ENCODE results near the gene ARL9.

Gene ARL9

DNA sequence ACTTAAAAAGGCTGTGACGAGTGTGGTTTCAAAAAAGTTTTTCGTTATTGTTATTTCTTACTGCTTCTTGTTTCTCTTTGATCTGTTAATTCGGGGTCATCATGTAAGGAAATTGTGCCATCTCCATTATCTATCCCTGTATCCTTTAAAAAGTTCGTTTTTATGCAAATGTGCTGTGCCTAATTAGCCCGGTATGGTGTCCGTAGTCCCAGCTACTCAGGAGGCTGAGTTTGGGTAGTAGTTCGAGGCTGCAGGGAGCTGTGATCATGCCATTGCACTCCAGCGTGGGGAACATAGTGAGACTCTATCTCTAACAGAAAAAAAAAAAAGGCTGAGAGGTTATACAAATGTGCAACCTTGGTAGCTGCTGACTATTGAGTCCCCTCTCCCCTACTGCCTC lies 45.1 kb downstream of the ARL9 start:
- DNase-seq (ENCODE audit: low read depth), result no peak
- TF ChIP-seq, protein P1, sequence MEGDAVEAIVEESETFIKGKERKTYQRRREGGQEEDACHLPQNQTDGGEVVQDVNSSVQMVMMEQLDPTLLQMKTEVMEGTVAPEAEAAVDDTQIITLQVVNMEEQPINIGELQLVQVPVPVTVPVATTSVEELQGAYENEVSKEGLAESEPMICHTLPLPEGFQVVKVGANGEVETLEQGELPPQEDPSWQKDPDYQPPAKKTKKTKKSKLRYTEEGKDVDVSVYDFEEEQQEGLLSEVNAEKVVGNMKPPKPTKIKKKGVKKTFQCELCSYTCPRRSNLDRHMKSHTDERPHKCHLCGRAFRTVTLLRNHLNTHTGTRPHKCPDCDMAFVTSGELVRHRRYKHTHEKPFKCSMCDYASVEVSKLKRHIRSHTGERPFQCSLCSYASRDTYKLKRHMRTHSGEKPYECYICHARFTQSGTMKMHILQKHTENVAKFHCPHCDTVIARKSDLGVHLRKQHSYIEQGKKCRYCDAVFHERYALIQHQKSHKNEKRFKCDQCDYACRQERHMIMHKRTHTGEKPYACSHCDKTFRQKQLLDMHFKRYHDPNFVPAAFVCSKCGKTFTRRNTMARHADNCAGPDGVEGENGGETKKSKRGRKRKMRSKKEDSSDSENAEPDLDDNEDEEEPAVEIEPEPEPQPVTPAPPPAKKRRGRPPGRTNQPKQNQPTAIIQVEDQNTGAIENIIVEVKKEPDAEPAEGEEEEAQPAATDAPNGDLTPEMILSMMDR (IDR thresholded peaks at IDR 0.05; ENCODE audit: low read length, missing control alignments), result no peak
- H3K4me3 ChIP-seq (replicated peaks; ENCODE audit: low read depth, low read length), result no peak overlapping the region

DNA sequence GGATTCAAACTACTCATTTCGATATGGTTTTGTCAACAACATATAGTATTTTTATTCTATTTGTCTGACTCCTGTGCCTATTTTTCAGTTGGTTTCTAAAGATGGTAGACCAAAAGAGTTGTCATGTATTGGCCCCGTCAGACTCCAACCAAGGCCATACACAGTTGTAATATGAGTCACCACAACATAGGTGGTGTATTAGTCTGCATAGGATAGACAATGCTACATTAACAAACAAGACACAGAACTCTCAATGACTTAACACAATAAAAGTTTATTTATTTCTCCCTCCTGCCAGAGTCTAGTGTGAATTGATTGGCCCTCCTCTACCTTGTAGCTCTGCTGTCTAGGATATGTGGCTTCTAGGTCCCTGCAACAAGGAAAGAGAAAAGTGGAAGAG lies 45.9 kb downstream of the ARL9 start:
- H3K4me3 ChIP-seq (replicated peaks; ENCODE audit: low read depth, low read length), result no peak overlapping the region
- TF ChIP-seq, protein P1 (IDR thresholded peaks at IDR 0.05; ENCODE audit: low read length, missing control alignments), result no peak
- no peak for DNase-seq (ENCODE audit: low read depth)

DNA sequence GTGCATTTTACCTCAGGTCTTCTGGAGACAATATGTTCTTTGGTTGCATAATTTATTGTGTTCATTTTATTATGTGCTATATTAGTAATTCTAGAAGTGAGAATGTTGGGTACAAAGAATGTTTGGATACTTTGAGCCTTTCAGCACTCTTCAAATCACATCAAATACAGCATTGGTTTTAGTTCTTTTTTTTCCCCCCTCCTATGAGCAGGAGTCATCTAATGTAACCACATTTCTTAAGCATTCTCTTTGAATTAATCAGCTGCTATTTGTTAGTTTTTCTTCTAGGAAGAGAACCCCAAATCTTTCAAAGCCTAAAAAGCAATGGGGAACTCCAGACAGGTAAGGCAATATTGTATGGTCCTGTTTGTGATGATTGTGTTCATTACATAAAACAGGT lies 46.7 kb downstream of the ARL9 start:
- H3K4me3 ChIP-seq (replicated peaks; ENCODE audit: low read depth, low read length), result no peak overlapping the region
- no peak for DNase-seq (ENCODE audit: low read depth)
- TF ChIP-seq, protein P1 (IDR thresholded peaks at IDR 0.05; ENCODE audit: low read length, missing control alignments), result no peak

DNA sequence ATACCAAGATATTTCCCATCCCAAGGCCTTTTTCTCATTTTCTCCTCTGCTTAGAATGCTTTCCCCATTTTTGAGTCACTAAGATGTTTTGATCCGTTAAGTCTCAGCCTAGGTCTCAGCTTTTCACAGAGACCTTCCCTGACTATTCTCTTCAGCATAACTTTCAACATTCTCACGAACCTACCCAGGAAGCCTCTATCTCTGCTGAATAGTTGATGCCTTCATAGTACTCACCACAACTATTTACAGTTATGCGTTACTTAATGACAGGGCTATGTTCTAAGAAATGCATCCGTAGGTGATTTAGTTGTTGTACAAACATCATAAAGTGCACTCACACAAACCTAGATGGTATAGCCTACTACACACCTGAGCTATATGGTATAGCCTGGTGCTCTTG lies 64.5 kb downstream of the ARL9 start:
- peak; percentile 41 for DNase-seq (ENCODE audit: low read depth)
- TF ChIP-seq, protein P1 (IDR thresholded peaks at IDR 0.05; ENCODE audit: low read length, missing control alignments), result no peak
- no peak overlapping the region for H3K4me3 ChIP-seq (replicated peaks; ENCODE audit: low read depth, low read length)
